OCI-LY7 (cell line): ENCODE data around the gene SNX7. TPM values are rescaled to one million over a fixed set of nuclear protein-coding genes. Genes with fewer than 3 reads are reported as not detected.

Experiments
- BruUV-seq: library from RNA; stranded (reverse); fragments of 400-500 nt; replicated peaks from 2 replicates; lab custom pipeline; 2021; lab: Mats Ljungman, UMichigan
- CTCF ChIA-PET: fragments of 300-600 bp; sonication (Branson Sonifier 250); formaldehyde crosslinking; loops from one replicate; lab custom pipeline; 2022; ENCODE audit warnings: antibody characterized with exemption; ENCODE audit not compliant: unreplicated experiment; lab: Charles Lee
- POLR2A ChIA-PET: fragments of 300-600 bp; sonication (Branson Sonifier 250); formaldehyde crosslinking; loops from one replicate; lab custom pipeline; 2022; ENCODE audit warnings: antibody characterized with exemption; lab: Charles Lee
- DNase-seq: peaks from one replicate; pipeline ENCODE4 v3.0.0-alpha.2; 2015; ENCODE audit warnings: low spot score
- H2AFZ ChIP-seq: fragments of 200-600 bp; sonication (generic), shearing (Covaris generic); 2 replicates; pipeline ENCODE4 v1.6.1; 2014; ENCODE audit warnings: mild to moderate bottlenecking, antibody characterized with exemption, low read length, moderate library complexity
- H3K27ac ChIP-seq: fragments of 200-600 bp; sonication (generic); 2 replicates; pipeline ENCODE4 v1.5.1; 2014; ENCODE audit warnings: mixed run types, low read depth, mild to moderate bottlenecking, moderate library complexity, low read length, inconsistent platforms; ENCODE audit not compliant: poor library complexity, severe bottlenecking
- H3K36me3 ChIP-seq: fragments of 200-600 bp; sonication (generic); 2 replicates; pipeline ENCODE4 v1.6.1; 2014; ENCODE audit warnings: mild to moderate bottlenecking, antibody characterized with exemption, low read length, moderate library complexity, mixed read lengths; ENCODE audit not compliant: insufficient read depth
- H3K4me1 ChIP-seq: fragments of 200-600 bp; sonication (generic); 2 replicates; pipeline ENCODE4 v1.5.1; 2014; ENCODE audit warnings: mild to moderate bottlenecking, low read length; ENCODE audit not compliant: insufficient read depth, poor library complexity, severe bottlenecking
- H3K4me2 ChIP-seq: fragments of 200-600 bp; sonication (generic); 2 replicates; pipeline ENCODE4 v1.6.1; 2014; ENCODE audit warnings: mild to moderate bottlenecking, low read length
- H3K4me3 ChIP-seq: fragments of 200-600 bp; sonication (generic); 2 replicates; pipeline ENCODE4 v1.5.1; 2014; ENCODE audit warnings: mild to moderate bottlenecking, low read depth, low read length; ENCODE audit not compliant: poor library complexity, severe bottlenecking
- H3K79me2 ChIP-seq: fragments of 200-600 bp; sonication (generic); 2 replicates; pipeline ENCODE4 v1.6.1; 2016; ENCODE audit warnings: low read depth, mild to moderate bottlenecking, low read length, moderate library complexity, mixed read lengths; ENCODE audit not compliant: insufficient read depth
- H3K9me2 ChIP-seq: fragments of 200-600 bp; sonication (generic); 2 replicates; pipeline ENCODE4 v1.6.1; 2016; ENCODE audit warnings: mild to moderate bottlenecking, low read length, mixed read lengths; ENCODE audit not compliant: insufficient read depth
- H3K9me3 ChIP-seq: fragments of 200-600 bp; sonication (generic); 2 replicates; pipeline ENCODE4 v1.6.1; 2014; ENCODE audit warnings: mild to moderate bottlenecking, mixed run types, low read length, mixed read lengths
- H4K20me1 ChIP-seq: fragments of 200-600 bp; sonication (generic); 2 replicates; pipeline ENCODE4 v1.6.1; 2014; ENCODE audit warnings: mild to moderate bottlenecking, antibody characterized with exemption, low read length, moderate library complexity, mixed read lengths; ENCODE audit not compliant: insufficient read depth
- EZH2phosphoT487 ChIP-seq: fragments of 200-600 bp; sonication (generic); IDR thresholded peaks from 2 replicates; pipeline ENCODE4 v1.6.1; 2018; ENCODE audit warnings: low read depth, borderline replicate concordance, mild to moderate bottlenecking, mixed run types, antibody characterized with exemption, low read length, moderate library complexity, mixed read lengths
- intact Hi-C: fragments of 100-400 bp; cut with micrococcal nuclease; formaldehyde crosslinking; loops from one replicate; pipeline ENCODE4 v1.10.0; 2022; ENCODE audit not compliant: unreplicated experiment
- total RNA-seq, 2 experiments: library from RNA; depleted of rRNA in 1 of 2; stranded (reverse); fragments of >200 nt in 1 of 2; shearing (Covaris generic) in 1 of 2; gene quantifications; 2 replicates each; pipeline ENCODE4 v1.2.3, GENCODE V29; 2014 to 2022
- TF ChIP-seq, protein P1 (sequence below): fragments of 200-600 bp; sonication (generic); conservative IDR thresholded peaks from 2 replicates; pipeline ENCODE4 v1.5.1; 2014; ENCODE audit warnings: mild to moderate bottlenecking, antibody characterized with exemption, low read length, moderate library complexity, mixed read lengths

SNX7 gene
- total RNA-seq, 2 experiments from 2014 or later, result not detected

DNA sequence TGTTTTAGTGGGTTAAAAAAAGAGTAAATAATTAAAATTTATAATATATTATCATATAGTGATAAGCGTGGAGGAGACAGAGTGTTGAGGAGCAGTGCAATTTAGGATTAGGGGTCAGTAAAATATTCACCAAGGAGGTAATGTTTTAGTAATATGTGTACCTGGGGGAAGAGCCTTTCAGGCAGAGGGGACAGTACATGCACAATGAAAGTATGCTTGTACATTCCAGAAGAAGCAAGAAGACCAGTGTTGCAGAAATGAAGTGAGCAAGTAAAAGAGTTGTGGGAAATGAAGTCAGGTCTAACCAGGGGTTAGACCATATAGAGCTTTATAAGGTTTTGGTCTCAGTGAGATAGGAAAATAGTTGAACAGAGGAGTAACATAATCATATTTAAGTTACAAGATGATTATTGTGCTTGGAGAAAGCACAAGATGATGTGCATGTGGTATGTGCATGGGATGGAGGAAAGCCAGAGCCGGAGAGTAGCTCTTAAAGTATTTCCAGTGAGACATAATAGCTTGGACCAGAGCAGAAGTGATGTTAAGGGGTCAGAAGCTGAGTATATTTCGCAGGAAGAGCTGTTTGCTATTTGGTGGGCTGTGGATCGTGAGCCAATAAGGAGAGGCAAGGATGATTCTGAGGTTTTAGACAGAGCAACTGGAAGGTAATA lies 44.8 kb downstream of the SNX7 start:
- no peaks in the 10 kb centered on the region for H3K36me3 ChIP-seq
- POLR2A ChIA-PET, result no interaction called here

DNA sequence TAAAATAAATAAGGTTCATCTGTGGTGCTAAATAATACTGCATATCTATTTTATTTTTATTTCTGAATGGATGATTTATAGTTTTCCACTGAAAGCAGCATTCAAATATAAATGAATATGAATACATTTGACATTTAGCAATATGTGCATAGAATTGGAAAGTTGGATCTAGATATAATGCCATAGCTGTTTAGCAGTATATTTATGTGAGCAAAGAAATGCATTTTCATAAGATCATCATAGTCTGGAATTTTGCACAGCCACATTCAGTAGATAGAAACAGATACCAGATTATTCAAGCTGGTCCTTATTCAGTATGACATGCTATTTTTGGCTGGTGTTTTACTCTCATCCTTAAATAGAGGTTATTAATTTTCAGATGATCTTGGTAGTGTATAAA lies 46.0 kb downstream of the SNX7 start:
- H3K4me2 ChIP-seq, result no peak overlapping the region
- intact Hi-C loops, result no loop called here
- H3K36me3 ChIP-seq, result no peaks in the 10 kb centered on the region
- ChIA-PET CTCF (no interaction called here), POLR2A (interaction anchor here (0.6 kb wide), 1 partner anchor 951 kb away, joined by 3 read pairs; no protein-coding TSS in a partner anchor)
- H3K79me2 ChIP-seq, result no peaks in the 10 kb centered on the region
- DNase-seq, result no peak
- TF ChIP-seq EZH2phosphoT487, result no peak
- TF ChIP-seq, protein P1, sequence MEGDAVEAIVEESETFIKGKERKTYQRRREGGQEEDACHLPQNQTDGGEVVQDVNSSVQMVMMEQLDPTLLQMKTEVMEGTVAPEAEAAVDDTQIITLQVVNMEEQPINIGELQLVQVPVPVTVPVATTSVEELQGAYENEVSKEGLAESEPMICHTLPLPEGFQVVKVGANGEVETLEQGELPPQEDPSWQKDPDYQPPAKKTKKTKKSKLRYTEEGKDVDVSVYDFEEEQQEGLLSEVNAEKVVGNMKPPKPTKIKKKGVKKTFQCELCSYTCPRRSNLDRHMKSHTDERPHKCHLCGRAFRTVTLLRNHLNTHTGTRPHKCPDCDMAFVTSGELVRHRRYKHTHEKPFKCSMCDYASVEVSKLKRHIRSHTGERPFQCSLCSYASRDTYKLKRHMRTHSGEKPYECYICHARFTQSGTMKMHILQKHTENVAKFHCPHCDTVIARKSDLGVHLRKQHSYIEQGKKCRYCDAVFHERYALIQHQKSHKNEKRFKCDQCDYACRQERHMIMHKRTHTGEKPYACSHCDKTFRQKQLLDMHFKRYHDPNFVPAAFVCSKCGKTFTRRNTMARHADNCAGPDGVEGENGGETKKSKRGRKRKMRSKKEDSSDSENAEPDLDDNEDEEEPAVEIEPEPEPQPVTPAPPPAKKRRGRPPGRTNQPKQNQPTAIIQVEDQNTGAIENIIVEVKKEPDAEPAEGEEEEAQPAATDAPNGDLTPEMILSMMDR, result no peak
- no peaks in the 10 kb centered on the region for H3K9me2 ChIP-seq
- H2AFZ ChIP-seq, result no peak overlapping the region
- H3K4me3 ChIP-seq, result no peak overlapping the region
- H3K27ac ChIP-seq, result no peak overlapping the region
- no peaks in the 10 kb centered on the region for H3K4me1 ChIP-seq
- BruUV-seq, result no TSS peak
- H4K20me1 ChIP-seq, result no peaks in the 10 kb centered on the region
- H3K9me3 ChIP-seq, result no peaks in the 10 kb centered on the region

More for the DNA sequence above, 44.8 kb downstream of the SNX7 start:
- H2AFZ ChIP-seq, result no peak overlapping the region
- H3K79me2 ChIP-seq, result no peaks in the 10 kb centered on the region
- no peak overlapping the region for H3K4me3 ChIP-seq
- no TSS peak for BruUV-seq
- CTCF ChIA-PET, result no interaction called here
- H3K9me2 ChIP-seq, result no peaks in the 10 kb centered on the region
- no peaks in the 10 kb centered on the region for H4K20me1 ChIP-seq
- DNase-seq, result no peak
- no peak overlapping the region for H3K27ac ChIP-seq
- TF ChIP-seq, protein P1, result no peak
- TF ChIP-seq EZH2phosphoT487, result no peak
- H3K4me2 ChIP-seq, result no peak overlapping the region
- H3K4me1 ChIP-seq, result no peaks in the 10 kb centered on the region
- H3K9me3 ChIP-seq, result no peaks in the 10 kb centered on the region
- intact Hi-C loops, result no loop called here

DNA sequence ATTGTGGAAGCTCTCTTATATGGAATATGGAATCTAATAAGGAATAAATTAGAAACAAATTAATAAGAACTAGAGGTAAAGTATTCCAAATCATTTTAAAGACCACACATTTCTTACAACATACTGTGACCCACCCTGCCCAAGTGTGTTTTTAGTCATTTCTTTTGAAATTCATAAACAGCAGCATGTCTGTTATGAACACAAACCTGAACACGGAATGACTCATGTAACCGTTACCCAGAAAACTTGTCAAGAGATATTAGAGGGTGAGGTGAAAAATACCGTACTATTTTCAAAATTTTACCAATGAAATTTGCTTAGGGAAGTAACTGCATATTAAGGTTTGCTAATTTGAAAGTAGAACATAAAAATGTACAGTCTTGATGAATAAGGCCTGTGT lies 48.4 kb downstream of the SNX7 start:
- BruUV-seq, result no TSS peak
- ChIA-PET POLR2A (no interaction called here), CTCF (no interaction called here)

More for the DNA sequence above, 48.4 kb downstream of the SNX7 start:
- Histone ChIP-seq H3K36me3 (no peaks in the 10 kb centered on the region), H3K27ac (no peak overlapping the region), H3K4me3 (no peak overlapping the region), H3K4me2 (no peak overlapping the region), H3K79me2 (no peaks in the 10 kb centered on the region), H3K4me1 (no peaks in the 10 kb centered on the region), H4K20me1 (no peaks in the 10 kb centered on the region), H3K9me2 (no peaks in the 10 kb centered on the region), H3K9me3 (no peaks in the 10 kb centered on the region), H2AFZ (no peak overlapping the region)
- TF ChIP-seq, protein P1, result no peak
- TF ChIP-seq EZH2phosphoT487, result no peak
- no peak for DNase-seq
- intact Hi-C loops, result no loop called here
